LNCaP clone FGC (cell line): ENCODE results near the gene TCF3.

ENCODE experiments used
- DNase-seq: peaks from one replicate; pipeline ENCODE4 v3.0.0-alpha.2; 2011; ENCODE audit warnings: low read depth
- H3K4me3 ChIP-seq: 2 replicates; pipeline ENCODE4 v1.5.1; 2011; ENCODE audit warnings: mild to moderate bottlenecking, low read depth, low read length, control low read depth
- TF ChIP-seq, protein P1 (sequence below): IDR thresholded peaks from 2 replicates; pipeline ENCODE4 v1.5.1; 2012; ENCODE audit warnings: mild to moderate bottlenecking; ENCODE audit not compliant: control insufficient read depth, insufficient read depth; ENCODE audit errors: extremely low read depth

Gene TCF3

DNA sequence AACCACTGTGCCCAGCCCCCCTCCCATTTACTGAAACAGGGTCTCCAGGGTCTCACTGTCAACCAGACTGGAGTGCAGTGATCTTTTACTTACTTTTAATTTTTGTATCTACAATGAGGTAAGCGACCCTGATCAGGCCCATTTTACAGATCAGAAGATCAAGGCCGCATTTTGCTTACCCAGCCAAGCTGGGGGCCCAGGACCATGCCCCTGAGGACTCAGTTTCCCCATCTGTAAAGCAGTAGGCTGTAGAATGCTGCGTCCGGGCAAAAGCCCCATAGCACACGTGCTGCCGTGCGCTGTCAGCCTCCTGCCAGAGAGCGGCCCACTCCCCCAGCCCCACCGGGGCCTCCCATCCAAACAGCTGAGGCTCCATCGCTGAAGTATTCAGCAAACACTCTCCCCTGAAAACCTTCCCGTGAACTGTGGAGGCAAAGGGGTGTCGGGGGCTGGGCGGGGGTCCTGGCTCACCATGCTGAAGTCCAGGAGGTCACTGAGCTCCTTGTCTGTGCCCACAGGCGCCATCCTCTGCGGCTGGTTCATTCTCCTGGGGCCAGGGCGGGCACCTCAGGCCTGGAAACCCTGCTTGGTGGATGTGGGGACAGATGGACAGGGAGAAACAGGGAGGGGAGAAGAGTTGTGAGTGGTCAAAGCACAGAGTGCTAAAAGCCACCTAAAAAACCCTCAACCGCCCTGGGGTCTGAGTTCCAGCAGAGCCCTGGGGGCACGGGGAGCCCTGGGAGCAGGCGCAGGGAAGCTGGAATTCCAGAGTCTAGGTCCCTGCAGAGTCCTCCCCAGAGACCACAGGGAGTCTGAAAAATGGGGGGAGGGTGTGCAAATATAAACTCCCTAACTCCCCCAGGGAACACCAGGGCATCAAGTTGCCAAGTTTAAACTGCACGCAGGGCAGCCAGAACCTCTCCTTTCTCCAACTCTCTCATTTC lies 2.4 kb downstream of the TCF3 start:
- DNase-seq = no peak
- TF ChIP-seq, protein P1, sequence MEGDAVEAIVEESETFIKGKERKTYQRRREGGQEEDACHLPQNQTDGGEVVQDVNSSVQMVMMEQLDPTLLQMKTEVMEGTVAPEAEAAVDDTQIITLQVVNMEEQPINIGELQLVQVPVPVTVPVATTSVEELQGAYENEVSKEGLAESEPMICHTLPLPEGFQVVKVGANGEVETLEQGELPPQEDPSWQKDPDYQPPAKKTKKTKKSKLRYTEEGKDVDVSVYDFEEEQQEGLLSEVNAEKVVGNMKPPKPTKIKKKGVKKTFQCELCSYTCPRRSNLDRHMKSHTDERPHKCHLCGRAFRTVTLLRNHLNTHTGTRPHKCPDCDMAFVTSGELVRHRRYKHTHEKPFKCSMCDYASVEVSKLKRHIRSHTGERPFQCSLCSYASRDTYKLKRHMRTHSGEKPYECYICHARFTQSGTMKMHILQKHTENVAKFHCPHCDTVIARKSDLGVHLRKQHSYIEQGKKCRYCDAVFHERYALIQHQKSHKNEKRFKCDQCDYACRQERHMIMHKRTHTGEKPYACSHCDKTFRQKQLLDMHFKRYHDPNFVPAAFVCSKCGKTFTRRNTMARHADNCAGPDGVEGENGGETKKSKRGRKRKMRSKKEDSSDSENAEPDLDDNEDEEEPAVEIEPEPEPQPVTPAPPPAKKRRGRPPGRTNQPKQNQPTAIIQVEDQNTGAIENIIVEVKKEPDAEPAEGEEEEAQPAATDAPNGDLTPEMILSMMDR = no peak
- no peak overlapping the region for H3K4me3 ChIP-seq

DNA sequence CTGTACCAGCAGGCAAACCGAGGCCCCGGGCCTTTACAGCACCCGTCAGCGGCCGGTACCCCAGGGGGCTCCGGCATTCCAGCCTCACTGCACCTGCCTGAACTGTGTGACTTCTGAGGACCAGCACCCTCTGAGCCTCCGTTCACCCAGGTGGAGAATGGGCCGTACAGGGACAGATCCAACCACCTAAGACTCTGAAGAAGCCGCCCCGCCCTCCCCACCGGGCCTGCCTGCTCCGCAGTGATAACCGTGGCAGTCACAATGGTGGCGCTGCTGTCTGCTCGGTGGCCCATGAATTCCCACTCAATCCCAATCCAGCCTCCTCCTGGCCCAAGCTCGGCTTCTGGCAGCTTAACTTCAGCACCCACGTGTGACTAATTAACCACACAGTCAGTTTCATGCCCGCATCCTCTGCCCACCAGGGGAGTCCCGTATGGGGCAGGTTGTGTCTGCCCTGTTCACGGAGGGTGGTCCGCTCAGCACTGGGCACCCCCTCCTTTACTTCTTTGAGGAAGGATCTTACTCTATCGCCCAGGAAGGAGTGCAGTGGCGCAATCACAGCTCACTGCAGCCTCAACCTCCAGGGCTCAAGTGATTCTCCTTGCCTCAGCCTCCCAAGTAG lies 3.4 kb downstream of the TCF3 start:
- no peak overlapping the region for H3K4me3 ChIP-seq

DNA sequence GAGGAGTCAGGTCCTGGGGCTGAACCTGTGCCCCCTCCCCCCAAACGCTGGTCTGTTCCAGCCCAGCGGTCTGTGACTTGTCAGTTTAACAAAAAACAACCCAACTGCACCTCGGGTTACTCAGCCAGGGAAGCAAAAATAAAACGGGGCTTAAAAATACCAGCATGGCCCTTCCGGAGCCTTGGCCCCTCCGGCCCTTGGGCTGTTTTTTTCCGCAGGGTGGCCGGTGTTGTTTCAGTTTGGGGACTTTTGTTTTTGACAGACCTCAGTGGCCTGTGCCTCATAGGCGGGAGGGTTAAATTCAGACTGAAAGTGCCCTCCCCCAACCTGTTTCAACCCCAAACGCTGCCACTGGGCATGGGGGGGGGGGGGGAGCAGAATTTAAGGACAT lies 4.0 kb downstream of the TCF3 start:
- DNase-seq = no peak

More for the DNA sequence above, 3.4 kb downstream of the TCF3 start:
- TF ChIP-seq, protein P1 = no peak
- DNase-seq = no peak

DNA sequence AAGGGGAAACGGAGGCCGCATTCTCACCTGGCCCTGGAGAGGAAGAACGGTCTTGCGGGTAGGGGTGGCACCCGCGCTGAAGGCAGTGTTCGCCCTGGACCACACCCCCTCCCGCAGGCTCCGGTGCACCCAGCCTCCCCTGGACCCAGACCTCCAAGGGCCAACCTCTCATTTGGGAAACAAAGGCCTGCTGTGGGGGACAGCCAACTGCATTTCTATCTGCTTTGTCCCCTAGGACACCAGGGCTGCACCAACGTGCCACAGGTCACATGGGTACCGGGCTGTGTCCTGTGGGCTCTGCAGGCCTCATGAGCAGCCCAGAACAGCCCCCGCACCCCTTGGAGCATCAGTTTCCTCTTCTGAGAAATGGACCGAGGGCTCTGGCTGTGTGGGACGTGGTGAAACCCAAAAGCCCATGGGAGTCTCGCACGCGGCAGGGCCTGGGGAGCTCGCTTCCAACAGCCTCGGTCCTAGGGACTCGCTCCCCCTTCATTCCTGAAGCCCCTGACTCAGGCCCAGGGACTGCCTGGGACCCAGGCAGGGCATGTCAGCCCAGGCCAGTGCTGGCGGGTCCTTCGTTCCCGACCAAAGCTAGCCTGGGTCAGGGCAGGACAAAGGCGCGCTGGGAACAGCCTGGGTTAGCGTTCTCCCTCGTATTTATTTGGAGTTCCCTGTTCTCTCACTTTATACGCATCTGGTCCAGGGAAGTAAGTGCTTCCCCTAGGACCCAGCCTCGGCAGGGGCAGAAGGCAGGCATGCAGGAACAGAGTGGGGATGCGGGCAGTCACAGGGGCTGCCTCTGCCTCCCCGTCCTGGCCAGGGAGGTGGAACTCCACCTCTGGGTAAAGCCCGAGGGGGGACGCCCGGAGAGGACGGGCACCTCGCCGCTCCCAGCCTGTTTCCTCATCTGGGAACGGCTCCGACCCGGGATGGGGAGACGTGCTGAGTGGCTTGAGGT lies 4.6 kb downstream of the TCF3 start:
- DNase-seq = no peak
- H3K4me3 ChIP-seq = no peak overlapping the region
- TF ChIP-seq, protein P1 = no peak

More for the DNA sequence above, 4.0 kb downstream of the TCF3 start:
- no peak overlapping the region for H3K4me3 ChIP-seq
- TF ChIP-seq, protein P1 = no peak

DNA sequence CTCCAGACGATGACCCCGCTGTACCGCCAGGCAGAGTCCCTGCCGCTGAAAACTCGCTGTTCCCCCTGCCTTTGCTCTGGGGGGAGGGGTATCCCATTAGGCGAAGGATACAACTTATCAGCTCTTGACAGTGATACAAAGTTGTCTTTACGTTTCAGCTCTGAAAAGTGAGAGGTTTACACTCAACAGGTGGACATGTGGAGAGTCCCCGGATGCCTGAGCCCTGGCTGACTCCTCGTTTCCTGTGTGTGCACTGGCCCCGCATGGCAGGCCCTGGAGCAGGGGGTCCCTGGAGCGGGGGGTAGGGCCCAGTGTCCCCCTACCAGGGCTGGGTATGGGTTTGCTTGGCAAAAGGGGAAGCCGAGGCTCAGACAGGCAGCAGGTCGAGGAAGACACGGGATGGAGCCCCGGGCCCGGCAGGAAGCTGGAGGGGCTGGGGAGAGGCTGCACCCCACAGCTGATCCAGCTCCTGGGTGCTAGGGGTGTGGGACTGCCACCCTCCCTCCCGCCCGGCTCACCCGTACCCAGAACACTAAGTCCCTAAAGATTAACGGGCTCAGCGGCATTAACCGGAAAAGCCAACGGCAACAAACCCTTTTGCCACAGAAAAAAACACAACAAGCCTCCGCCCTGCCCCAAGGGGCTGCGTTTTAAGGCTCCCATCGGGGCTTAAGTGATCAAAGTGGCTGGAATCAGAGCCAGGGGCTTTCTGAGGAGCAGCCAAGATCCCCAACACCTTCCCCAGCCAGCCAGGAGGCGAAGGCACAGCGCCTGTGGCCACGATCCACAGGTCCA lies 5.6 kb downstream of the TCF3 start:
- TF ChIP-seq, protein P1 = no peak
- H3K4me3 ChIP-seq = no peak overlapping the region

DNA sequence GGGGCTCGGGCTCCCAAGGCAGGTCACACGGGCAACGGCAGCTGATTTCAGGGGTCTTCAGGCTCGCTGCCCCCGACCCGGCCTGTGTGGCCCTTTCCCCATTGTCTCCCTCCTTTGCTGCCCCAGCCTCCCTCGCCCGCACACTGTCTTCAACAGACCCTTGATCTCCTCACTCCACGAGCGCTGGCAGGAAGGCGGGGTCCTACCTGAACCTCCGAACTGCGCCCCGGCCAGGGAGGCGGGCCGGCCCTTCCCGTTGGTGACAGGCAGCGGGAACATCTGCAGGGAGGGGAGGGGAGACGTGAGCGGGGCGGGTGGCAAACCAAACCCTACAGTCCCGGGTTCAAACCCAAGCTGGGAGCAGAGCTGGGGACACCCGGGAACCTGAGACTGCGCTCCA lies 6.3 kb downstream of the TCF3 start:
- no peak overlapping the region for H3K4me3 ChIP-seq
- DNase-seq = no peak
- TF ChIP-seq, protein P1 = no peak

More for the DNA sequence above, 5.6 kb downstream of the TCF3 start:
- no peak for DNase-seq
